ENCODE results near the gene C20orf204. TPM values are rescaled to one million over a fixed set of nuclear protein-coding genes. Genes with fewer than 3 reads are reported as not detected.

C20orf204 gene
- total RNA-seq, 1 donor from 2014 or later: 6.8 TPM

DNA sequence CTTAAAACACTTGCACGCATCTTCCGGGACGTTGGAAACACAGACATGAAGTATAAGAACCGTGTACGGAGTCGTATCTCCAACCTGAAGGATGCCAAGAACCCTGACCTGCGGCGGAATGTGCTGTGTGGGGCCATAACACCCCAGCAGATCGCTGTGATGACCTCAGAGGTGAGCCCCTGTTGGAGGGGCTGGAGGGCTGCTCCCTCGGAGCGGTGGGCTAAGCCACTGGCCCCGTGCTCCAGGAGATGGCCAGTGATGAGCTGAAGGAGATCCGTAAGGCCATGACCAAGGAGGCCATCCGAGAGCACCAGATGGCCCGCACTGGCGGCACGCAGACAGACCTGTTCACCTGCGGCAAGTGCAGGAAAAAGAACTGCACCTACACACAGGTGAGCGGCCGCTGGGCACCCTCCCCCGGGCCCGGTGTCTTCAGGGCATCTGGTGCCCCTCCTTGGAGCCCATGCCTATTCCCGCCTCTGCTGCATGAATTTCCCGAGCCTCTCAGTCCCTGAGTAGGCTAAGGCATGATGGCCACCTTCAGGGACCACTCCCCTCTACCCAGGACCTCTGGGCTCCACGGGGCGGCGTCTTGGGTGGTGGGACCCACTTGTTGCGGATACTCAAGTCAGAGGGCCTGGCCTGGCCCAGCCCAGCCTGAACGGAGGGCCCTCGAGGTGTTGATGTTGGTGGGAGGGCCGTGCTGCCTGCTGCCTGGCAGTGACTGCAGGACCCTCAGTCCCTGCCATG lies 34.4 kb downstream of the C20orf204 start:
- no peak for DNase-seq (ENCODE audit: extremely low read depth, low read depth, low spot score)

DNA sequence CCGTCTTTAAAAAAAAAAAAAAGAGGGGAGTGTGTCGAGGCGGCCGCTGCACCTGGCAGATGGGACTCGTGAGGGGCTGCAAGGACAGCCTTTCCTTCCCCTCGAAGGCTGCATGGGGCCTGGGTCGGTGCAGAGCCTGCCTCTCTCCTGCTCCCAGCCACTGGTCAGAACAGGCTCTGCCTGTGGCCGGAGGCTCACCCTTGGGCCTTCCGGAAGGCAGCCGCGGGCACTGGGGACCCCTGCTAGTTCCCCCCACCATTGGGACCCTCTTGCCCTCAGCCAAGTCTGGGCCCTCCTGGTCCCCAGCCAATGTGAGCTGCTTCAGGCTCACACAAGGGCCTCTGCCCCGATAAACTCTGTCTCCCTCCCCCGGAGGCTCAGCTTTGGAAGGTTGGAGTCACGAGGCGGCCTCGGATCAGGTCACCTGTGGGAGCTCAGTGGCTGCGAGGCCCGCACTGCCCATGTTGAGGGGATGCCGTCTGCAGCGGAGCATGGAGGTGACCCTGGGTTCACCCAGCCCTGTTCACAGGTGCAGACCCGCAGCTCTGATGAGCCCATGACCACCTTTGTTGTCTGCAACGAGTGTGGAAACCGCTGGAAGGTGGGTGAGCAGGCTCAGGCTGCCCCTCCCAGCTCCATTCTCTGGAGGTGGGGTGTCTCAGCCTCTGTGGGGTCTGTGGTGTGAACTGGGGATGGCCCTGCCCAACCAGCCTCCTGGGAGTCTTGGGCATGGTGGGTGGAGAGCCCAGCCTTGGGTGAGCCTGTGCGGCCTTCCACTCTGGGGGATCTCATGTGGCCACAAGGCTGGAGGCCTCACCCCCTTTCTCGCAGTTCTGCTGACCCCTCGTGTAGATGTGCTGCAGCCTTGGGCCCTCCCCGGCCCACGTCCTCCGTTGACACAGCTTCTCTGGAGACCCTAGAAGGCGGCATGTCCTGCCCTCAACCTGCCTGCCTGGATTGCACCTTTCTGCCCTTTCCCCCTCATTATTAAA lies 35.7 kb downstream of the C20orf204 start:
- no peak for DNase-seq (ENCODE audit: extremely low read depth, low read depth, low spot score)

DNA sequence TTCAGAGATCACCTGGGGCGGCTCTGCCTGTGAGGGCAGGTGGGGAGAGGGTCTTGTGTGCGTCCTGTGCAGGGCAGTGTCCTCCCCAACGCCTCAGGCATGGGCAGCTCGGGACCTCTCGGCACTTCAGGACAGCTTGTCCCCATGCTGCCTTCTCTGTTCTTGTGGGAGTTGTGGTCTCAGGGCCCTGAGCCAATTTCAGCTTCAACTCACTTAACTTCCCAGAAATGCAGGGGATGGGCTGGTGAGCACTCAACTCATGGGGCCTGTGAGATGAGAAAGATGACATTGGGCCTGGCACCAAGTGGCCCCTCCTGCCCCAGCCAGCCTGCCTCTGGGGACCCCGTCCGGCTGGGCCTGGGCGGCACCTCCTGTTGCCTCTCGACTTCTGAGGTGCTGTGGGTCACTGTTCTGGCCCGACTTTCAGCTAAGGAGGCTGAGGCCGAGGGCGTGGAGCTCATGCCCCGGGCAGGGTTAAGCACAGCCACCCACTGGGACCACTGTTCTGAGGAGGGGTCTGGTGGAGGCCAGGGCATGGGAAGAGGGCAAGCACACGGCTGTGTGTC lies 36.6 kb downstream of the C20orf204 start:
- no peak for DNase-seq (ENCODE audit: extremely low read depth, low read depth, low spot score)

DNA sequence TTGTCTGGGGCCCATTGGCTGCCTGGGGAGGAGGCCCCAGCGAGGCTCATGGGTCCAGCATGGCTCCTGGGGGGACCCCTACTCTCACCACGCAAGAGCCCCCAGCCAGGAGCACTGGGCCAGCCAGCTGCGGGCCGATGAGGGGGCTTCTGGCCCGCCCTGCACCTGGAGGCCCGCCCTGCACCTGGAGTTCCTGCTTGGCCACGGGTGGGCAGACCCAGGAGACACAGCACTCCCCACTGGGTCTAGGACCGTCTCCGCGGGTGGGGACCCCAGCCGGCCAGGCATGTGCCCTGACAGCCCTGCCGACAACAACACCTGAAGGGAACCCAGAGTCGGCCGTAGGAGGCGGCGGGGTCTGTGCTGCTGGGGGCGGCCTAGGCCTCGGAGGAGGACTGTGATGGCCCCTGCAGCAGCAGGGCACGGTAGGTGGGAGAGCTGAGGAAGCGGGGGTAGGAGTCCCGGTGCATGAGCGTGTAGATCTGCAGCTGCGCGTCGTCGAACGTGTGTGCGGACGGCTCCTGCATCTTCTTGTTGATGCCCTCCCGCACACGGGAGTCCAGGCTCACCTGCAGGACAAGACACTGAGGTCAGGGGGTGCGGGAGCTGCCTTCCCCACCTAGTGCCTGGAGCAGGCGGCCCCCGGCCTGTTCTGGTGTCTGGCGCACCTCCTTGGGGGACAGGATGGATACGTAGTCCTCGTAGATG lies 37.6 kb downstream of the C20orf204 start:
- DNase-seq (ENCODE audit: extremely low read depth, low read depth, low spot score): no peak

DNA sequence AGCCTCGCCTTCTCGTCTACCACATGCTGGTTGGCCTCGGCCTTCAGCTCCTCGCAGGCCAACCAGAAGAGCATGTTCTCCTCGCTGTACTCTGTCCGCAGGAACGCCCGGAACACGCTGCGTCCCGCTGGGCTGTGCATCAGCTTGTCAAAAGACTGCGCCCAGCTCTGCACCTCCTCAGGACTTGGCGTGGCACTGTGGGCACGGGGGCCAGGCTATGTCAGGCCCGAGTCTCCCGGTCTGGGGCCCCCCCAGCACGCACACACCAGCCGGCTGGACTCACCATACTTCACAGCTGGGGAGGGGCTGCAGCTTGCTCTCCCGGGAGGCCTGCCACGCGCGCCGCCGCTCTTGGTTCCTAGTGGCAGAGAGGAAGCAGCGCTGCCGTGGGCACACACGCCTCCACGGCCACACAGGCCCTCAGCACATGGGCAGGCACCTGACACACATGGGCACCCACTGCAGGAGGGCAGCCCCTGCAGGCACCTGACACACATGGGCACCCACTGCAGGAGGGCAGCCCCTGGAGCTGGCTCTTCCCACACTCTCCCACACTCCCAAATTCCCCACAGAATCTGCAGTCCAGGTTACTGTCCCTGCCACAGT lies 38.3 kb downstream of the C20orf204 start:
- no peak for DNase-seq (ENCODE audit: extremely low read depth, low read depth, low spot score)

DNA sequence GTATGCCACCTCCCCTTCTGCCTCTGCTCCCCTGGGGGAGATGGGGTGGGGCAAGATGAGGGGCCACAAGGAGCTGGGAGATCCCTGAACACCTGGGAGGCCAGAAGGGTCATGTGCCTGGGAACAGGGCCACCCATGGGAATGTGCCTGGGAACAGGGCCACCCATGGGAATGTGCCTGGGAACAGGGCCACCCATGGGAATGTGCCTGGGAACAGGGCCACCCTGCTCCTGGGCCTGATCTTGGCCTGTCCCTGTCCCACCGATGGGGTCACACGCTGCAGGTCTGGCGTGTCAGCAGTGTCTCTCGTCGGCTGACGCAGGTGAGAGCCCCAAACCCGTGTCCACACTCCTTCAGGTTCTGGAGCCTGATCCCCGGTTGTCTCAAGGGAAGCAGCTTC lies 39.0 kb downstream of the C20orf204 start:
- no peak for DNase-seq (ENCODE audit: extremely low read depth, low read depth, low spot score)

DNA sequence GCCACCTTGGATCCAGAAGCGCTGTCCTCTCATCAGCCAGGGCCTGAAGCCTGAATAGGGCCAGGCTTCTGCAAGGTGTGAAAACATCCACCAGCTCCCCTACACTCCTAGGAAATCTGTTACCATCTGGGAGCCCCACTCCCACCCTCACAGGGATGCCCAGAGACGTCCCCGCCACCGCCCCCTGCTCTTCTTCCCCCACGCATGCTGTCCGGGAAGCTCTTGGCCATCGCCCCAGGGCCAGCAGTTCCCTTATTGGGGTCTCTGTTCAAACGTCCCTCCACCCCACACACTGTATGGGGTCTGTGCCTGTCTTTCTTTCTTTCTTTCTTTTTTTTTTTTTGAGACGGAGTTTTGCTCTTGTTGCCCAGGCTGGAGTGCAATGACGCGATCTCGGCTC lies 39.6 kb downstream of the C20orf204 start:
- DNase-seq (ENCODE audit: extremely low read depth, low read depth, low spot score): no peak

DNA sequence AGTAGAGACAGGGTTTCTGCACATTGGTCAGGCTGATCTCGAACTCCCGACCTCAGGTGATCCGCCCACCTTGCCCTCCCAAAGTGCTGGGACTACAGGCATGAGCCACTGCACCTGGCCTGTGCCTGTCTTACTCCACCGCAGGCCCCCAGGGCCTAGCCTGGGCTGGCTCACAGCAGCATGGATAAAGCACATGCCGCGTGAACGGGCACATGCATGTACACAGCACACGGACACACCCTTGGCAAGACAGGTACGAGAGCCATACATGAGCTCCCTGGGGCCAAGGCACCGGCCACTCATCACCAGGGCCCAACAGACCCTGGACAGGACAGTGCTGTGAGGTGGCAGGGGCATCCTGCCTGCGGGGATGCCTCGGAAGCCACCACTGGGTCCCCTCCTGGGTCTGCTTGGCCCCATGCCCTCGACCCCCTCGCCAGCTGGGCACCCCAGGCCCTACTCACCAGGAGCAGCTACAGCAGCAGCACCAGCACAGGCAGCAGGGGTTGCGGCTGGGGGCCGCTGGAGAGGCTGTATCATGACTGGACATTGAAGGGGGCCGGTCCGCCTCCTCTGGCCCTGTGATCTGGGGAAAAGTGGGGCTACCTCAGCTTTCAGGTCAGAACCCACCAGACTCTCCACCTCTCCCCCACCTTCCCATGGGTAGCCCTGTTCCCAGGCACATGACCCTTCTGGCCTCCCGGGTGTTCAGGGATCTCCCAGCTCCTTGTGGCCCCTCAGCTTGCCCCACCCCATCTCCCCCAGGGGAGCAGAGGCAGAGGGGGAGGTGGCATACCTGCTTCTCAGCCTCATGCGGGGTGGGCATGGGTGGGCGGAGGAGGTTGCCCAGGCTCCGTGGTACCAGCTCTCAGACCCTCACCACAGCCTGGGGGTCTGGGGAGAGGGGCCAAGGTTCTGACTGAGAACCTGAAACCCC lies 40.3 kb downstream of the C20orf204 start:
- DNase-seq (ENCODE audit: extremely low read depth, low read depth, low spot score): no peak

DNA sequence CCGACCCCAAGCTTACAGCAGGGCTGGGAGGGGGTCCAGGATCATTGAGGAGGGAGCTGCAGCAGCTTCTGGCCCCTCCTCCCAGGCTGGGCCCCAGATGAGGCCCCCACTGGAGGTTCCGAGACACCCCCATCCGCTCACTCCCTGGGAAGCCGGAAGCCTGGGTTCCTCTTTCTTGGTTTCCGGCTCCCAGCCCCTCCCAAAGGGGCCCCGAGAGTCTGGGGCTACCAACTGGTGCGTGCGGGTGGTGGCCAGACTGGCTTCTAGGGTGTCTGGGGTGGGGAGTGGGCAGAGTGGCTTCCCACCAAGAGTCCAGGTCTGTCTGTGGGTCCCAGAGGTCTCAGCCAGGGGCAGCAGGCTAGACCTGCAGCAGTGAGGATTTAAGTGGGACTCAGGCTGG lies 41.1 kb downstream of the C20orf204 start:
- DNase-seq (ENCODE audit: extremely low read depth, low read depth, low spot score): no peak

DNA sequence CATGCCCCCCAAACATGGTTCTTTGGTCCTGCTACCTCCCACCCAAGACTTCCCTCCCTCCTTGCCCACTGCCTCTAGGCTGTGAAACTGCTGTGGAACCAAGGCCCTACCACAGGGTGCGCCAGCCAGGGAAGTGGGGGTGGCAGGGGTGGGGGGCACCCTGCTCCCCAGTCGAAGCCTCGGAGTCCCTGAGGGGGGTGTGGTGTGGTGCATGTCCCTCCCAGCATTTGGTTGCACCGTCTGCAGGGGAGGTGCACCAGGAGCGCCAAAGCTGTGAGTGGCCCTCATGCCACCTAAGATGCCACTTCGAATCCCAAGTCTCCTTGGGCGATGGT lies 41.5 kb downstream of the C20orf204 start:
- DNase-seq (ENCODE audit: extremely low read depth, low read depth, low spot score): no peak

DNA sequence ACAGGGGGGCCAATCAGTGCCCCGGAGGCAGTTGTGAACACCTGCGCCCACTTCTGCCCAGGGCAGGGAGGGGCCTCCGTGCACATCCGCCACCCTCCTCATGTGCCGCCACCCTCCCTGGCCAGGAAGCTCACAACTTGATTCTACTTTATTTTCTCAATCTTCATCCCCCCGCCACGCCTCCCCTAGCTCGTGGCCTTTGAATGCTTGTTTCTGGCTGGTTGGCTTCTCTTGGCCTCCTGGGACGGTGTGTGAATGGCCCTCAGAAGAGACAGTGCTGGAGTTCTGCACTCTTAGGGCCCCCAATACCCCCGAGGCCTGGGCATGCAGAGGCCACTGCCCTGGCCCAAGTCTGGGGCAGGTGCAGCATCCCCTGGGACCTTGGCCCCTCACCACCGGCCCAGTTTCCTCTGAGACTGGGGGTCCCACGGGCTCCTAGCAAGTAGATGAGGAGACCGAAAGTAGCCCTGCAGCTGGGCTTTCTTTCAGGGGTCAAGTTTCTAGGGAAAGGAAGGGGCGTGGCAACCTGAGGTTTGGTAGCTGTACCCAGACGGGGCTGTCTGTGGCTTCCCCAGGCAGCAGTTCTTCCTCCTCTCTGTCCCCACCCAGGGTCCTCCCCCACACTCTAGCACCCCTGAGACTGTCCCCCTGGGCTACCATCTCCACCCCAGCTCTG lies 42.0 kb downstream of the C20orf204 start:
- no peak for DNase-seq (ENCODE audit: extremely low read depth, low read depth, low spot score)

DNA sequence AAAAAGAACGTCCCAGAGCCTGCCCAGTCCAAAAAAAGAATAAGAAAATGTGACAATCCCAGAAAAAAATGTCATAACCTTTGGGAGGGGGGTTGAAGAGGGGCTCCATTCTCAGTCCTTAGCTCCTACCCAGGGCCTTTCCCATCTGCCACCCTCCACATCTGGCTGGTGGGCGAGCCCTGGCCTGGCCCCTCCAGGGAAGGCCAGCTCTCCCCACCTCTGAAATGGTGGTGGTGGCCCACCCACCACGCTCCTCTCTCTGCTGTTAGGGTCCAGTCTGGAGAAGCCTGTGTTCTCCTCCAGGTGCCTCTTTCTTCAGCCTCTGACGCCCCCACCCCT lies 42.9 kb downstream of the C20orf204 start:
- DNase-seq (ENCODE audit: extremely low read depth, low read depth, low spot score): no peak

DNA sequence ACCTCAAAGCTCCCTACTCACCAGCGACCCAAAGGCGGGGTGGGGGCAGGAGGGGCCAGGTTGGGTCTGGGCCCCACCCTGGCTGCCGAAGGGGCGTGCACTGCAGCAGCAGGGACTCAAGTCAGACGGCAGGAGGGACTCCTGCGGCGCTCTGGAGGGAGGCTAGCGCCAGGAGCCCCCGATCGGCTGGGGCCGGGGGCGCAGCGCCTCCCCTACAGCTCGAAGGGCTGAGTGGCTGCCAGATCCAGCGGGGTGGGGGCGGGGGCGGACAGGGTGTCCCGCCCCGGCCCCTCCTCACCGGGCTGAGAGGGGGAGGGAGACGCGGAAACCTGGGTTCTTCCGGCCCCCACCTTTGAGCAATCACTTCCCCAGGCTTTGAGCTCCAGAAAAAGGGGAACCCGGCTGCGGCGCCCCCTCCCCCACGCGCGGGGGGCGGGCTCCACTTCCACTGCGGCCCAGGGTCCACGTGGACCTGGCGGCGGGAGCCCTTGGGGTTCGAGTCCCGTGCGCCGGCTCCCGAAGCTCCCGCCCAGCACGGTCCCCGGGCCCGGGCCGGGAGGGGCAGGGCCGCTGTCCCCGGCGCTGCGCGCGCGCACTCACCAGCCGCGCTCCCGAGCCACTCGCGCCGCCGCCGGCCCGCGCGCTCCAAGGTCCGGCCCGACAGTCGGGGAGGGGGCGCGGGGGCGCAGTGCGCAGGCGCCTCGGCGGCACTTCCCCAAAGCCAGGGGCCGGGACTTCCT lies 43.5 kb downstream of the C20orf204 start, which contains the start of gene RGS19:
RGS19 (minus strand) TSS at position 246 of the 740 bp plus-strand sequence. CDS start 2,632 bp downstream, outside the sequence.
- DNase-seq (ENCODE audit: extremely low read depth, low read depth, low spot score): no peak

DNA sequence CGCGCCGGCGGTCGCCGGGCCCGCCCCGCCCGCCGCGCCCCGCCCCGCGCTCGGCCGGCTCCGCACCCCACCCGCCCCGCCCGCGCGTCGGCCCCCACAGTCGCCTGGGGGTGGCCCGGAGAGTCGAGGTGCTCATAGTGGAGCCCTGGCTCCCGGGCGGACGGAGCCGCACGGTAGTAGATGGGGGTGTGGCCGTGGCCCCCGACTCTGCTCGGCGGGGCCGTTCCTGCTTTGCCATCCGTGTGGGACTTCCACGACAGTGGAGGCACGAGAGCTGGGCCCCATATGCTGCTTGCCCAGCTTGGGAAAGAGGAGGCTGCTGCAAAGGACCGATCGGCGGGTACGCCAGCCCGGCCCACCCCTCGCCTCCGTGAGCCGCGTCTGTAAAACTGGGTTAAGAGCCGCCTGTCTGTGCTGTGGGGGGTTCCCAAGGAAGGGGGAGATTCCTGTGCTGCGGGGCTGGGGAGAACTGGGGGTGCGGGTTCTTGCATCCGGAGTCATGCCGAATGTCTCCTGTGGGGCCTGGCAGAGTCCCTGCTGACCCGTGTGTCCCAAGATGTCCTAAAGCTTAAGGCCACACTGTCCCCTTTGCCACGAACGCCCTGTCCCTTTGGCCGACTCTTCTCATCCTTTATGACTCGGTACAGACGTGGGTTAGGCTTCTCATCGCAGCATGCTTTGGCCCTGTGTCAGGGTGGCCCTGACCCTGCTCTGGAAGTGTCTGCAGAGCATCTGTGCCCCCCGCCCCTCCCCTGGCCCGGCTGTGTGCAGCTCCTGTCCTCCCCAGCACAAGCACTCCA lies 44.2 kb downstream of the C20orf204 start, which contains the start of gene OPRL1:
OPRL1 (plus strand) TSS at position 70 of the 800 bp plus-strand sequence. CDS start 12,639 bp downstream, outside the sequence.
- DNase-seq (ENCODE audit: extremely low read depth, low read depth, low spot score): no peak

DNA sequence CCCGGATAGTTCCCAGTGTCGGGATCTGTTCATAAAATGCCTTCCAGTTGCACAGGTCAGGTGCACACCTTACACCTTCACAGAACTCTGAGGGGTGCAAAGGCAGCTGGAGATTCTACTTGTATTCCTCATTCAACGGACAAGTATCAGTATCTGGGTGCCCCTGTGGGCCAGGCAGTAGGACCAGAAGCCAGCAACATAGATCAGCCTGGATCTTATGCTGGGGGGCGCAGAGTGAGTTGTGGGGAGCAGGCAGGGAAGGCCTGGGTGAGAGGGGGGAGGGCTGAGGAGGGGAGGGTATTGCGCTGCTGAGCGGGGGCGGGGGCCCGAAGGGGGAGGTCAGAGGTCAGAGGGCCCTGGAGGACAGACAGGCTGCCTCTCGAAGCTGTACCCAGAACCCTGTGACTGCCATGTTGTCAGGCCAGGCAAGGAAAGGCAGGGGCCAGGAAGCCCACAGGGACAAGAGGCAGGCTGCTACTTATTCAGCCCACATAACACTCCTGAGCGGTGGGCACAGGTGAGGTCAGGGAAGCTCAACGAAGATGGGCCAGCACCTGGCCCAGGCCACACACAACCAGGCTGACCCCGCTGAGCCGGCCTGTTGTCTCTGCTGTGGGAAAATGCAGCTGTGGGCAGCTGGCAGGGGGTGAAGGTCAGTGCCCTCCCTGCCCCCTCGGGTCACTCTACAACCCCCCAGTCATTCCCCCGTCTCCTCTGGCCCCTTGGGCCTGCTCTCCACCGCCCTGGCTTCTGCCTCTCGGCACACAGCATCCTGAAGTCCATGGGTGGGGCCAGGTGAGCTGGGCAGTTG lies 45.0 kb downstream of the C20orf204 start:
- no peak for DNase-seq (ENCODE audit: extremely low read depth, low read depth, low spot score)

DNA sequence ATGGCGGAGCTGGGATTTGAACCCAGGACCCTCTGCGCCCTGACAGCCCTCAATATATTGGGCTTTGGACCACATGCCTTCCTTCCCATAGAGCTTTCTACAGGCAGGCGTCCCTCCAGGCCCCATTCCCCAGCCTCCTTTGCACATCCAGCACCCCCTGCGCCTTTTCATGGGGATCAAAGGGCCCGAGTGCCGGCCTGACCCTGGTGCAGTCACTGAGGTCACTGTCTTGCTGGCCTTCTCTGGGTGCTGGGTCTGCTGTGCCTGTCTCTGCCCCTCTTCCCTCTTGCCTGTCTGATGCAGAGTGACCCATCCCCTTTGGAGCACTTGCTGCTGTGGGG lies 45.6 kb downstream of the C20orf204 start:
- no peak for DNase-seq (ENCODE audit: extremely low read depth, low read depth, low spot score)

Data from glomerular endothelial cell (primary cell).